Measurements from ENCODE around the gene GOLGA6B. TPM values are rescaled to one million over a fixed set of nuclear protein-coding genes. Genes with fewer than 3 reads are reported as not detected.
A peak's percentile ranks its signal among the peaks of the same experiment; 100 is the strongest.
"Not testable (repeated sequence)": the region's sequence is repeated elsewhere in the genome, so short reads cannot be mapped to it uniquely, and the experiment has no call there.

GOLGA6B gene
- polyA plus RNA-seq, 1 donor: 0.07 TPM

DNA sequence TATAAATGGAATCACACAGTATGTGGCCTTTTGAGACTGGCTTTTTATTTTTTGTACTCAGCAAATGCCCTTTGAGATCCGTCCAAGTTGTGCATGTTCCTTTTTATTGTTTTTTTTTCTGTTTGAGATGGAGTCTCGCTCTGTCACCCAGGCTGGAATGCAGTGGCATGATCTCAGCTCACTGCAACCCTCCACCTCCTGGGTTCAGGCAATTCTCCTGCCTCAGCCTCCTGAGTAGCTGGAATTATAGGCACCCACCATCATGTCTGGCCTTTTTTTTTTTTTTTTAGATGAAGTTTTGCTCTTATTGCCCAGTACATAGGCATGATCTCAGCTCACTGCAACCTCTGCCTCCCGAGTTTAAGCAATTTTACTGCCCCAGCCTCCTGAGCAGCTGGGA lies 28.3 kb upstream of the GOLGA6B start:
- not testable (repeated sequence) for H3K36me3 ChIP-seq (ENCODE audit: control insufficient read depth, insufficient read depth, low read length); H3K4me3 ChIP-seq (ENCODE audit: low read length); H3K4me1 ChIP-seq (ENCODE audit: control insufficient read depth, insufficient read depth, low read length); H3K9me3 ChIP-seq (ENCODE audit: control insufficient read depth, low read depth, low read length); H3K27me3 ChIP-seq (ENCODE audit: control insufficient read depth, insufficient read depth, low read length); H3K27ac ChIP-seq (ENCODE audit: low read length); DNase-seq
- WGBS (ENCODE audit: insufficient coverage, low lambda C conversion rate): no CpG with 5 or more reads among the region's 3 CpGs

- H3K4me1 ChIP-seq (ENCODE audit: control insufficient read depth, insufficient read depth, low read length); H3K9me3 ChIP-seq (ENCODE audit: control insufficient read depth, low read depth, low read length); H3K36me3 ChIP-seq (ENCODE audit: control insufficient read depth, insufficient read depth, low read length); H3K4me3 ChIP-seq (ENCODE audit: low read length); H3K27me3 ChIP-seq (ENCODE audit: control insufficient read depth, insufficient read depth, low read length); H3K27ac ChIP-seq (ENCODE audit: low read length); DNase-seq: not testable (repeated sequence)
- no CpG with 5 or more reads among the region's 11 CpGs for WGBS (ENCODE audit: insufficient coverage, low lambda C conversion rate)
Measured at GRCh38 chr15:72628249-72629067, 26.0 kb upstream of the GOLGA6B start.

GRCh38 chr15:72629068-72629570 lies 25.4 kb upstream of the GOLGA6B start:
- DNase-seq; H3K4me1 ChIP-seq (ENCODE audit: control insufficient read depth, insufficient read depth, low read length): not testable (repeated sequence)
- WGBS (ENCODE audit: insufficient coverage, low lambda C conversion rate): no CpG with 5 or more reads among the region's 7 CpGs

GRCh38 chr15:72636519-72637282 lies 17.8 kb upstream of the GOLGA6B start:
- not testable (repeated sequence) for H3K36me3 ChIP-seq (ENCODE audit: control insufficient read depth, insufficient read depth, low read length); H3K27ac ChIP-seq (ENCODE audit: low read length); H3K9me3 ChIP-seq (ENCODE audit: control insufficient read depth, low read depth, low read length); H3K27me3 ChIP-seq (ENCODE audit: control insufficient read depth, insufficient read depth, low read length); H3K4me1 ChIP-seq (ENCODE audit: control insufficient read depth, insufficient read depth, low read length)
- no CpG with 5 or more reads among the region's 43 CpGs for WGBS (ENCODE audit: insufficient coverage, low lambda C conversion rate)
- DNase-seq: peak in 1 of 2 donors; percentile 79
- H3K4me3 ChIP-seq (ENCODE audit: low read length): peak overlapping the region; percentile 23

More at GRCh38 chr15:72629068-72629570, 25.4 kb upstream of the GOLGA6B start:
- not testable (repeated sequence) for H3K4me3 ChIP-seq (ENCODE audit: low read length); H3K36me3 ChIP-seq (ENCODE audit: control insufficient read depth, insufficient read depth, low read length); H3K27me3 ChIP-seq (ENCODE audit: control insufficient read depth, insufficient read depth, low read length); H3K9me3 ChIP-seq (ENCODE audit: control insufficient read depth, low read depth, low read length); H3K27ac ChIP-seq (ENCODE audit: low read length)

DNA sequence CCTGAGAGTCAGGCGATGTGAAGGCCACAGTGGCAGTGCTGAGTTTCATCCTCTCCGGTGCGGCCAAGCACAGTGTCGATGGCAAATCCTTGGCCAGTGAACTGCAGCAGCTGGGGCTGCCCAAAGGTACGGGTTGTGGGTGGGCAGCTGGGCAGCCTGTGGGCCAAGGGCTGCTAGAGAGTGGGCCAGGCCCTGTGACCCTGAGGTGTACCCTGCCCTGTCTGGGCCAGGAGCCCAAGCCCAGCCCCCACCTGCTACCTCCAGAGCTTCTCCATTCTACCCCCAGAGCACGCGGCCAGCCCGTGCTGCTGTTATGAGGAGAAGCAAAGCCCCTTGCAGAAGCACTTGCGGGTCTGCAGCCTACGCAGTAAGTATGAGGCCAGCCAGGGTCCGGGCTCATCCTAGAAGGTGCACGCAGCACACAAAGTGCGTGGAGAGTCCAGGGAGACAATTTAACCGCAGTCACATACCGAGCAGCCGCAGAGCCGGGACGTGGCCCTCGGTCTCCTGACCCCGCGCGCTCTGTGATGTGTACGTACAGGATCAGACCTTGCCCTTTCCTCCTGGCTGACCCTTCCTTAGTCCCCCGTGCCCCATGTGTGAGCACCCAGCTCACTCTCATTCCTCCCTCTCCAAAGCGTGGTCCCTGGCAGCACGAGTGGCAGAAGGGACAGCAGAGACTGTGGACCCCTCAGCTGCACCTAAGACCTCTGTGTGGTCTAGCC lies 14.6 kb upstream of the GOLGA6B start:
- not testable (repeated sequence) for H3K4me1 ChIP-seq (ENCODE audit: control insufficient read depth, insufficient read depth, low read length); H3K9me3 ChIP-seq (ENCODE audit: control insufficient read depth, low read depth, low read length); DNase-seq; H3K36me3 ChIP-seq (ENCODE audit: control insufficient read depth, insufficient read depth, low read length); H3K27me3 ChIP-seq (ENCODE audit: control insufficient read depth, insufficient read depth, low read length); H3K4me3 ChIP-seq (ENCODE audit: low read length); H3K27ac ChIP-seq (ENCODE audit: low read length)
- WGBS (ENCODE audit: insufficient coverage, low lambda C conversion rate): no CpG with 5 or more reads among the region's 26 CpGs

DNA sequence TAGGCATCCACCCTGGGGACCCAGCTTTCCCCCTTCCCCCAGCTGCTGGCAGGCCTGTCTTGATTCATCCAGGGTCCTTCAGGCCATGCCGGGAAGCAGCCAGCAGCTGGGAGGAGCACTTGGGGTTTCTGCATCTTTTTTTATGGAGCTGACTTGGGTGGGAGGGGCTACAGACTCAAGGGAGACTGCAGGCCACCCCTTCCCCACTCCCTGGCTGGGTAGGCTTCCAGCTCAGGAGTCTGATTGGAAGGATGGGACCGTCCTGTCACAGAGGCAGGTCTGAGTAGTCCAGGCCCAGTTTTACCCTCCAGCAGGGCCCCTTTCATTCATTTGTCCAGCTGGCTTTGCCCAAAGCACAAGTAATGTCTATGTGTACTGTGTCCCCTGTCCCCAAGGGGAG lies 12.2 kb upstream of the GOLGA6B start:
- WGBS (ENCODE audit: insufficient coverage, low lambda C conversion rate): no CpG with 5 or more reads among the region's 2 CpGs
- not testable (repeated sequence) for H3K9me3 ChIP-seq (ENCODE audit: control insufficient read depth, low read depth, low read length); H3K36me3 ChIP-seq (ENCODE audit: control insufficient read depth, insufficient read depth, low read length); H3K27me3 ChIP-seq (ENCODE audit: control insufficient read depth, insufficient read depth, low read length); H3K27ac ChIP-seq (ENCODE audit: low read length); H3K4me1 ChIP-seq (ENCODE audit: control insufficient read depth, insufficient read depth, low read length); H3K4me3 ChIP-seq (ENCODE audit: low read length); DNase-seq

DNA sequence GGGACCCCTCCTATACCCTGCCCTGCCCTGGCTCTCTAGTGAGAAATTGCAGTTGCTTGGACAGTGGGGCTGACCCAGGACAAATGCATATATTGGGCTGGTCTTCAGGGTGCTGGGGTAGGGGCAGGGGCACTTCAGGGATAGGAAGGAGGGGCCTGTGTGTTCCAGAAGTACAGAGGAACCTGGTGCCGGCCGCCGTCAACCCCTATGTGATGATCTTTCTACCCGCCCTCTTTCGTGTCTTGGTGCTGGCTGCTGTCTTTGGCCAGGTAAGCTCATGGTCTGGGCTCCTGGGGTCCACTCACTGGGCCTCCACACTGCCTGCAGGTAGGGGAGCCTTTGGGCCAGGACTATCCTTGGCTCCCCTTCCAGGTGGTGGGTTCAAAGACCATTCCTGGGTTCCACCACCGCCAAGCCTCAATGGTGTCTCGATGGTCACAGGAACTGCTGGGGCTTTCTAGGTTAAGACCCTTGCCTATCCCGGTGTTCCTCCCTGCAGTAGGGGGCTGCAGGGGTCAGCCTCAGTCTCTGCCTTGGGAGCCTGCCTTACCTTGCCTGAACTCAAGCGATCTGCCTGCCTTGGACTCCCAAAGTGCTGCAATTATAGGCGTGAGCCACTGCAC lies 5.8 kb upstream of the GOLGA6B start:
- H3K4me3 ChIP-seq (ENCODE audit: low read length); H3K4me1 ChIP-seq (ENCODE audit: control insufficient read depth, insufficient read depth, low read length); H3K27me3 ChIP-seq (ENCODE audit: control insufficient read depth, insufficient read depth, low read length); H3K9me3 ChIP-seq (ENCODE audit: control insufficient read depth, low read depth, low read length); H3K36me3 ChIP-seq (ENCODE audit: control insufficient read depth, insufficient read depth, low read length); DNase-seq; H3K27ac ChIP-seq (ENCODE audit: low read length): not testable (repeated sequence)
- WGBS (ENCODE audit: insufficient coverage, low lambda C conversion rate): no CpG with 5 or more reads among the region's 10 CpGs

- no CpG with 5 or more reads among the region's 3 CpGs for WGBS (ENCODE audit: insufficient coverage, low lambda C conversion rate)
- H3K27ac ChIP-seq (ENCODE audit: low read length); H3K36me3 ChIP-seq (ENCODE audit: control insufficient read depth, insufficient read depth, low read length); H3K27me3 ChIP-seq (ENCODE audit: control insufficient read depth, insufficient read depth, low read length); H3K4me1 ChIP-seq (ENCODE audit: control insufficient read depth, insufficient read depth, low read length); H3K4me3 ChIP-seq (ENCODE audit: low read length); H3K9me3 ChIP-seq (ENCODE audit: control insufficient read depth, low read depth, low read length); DNase-seq: not testable (repeated sequence)
Measured at GRCh38 chr15:72656014-72656413, 1.5 kb downstream of the GOLGA6B start.

DNA sequence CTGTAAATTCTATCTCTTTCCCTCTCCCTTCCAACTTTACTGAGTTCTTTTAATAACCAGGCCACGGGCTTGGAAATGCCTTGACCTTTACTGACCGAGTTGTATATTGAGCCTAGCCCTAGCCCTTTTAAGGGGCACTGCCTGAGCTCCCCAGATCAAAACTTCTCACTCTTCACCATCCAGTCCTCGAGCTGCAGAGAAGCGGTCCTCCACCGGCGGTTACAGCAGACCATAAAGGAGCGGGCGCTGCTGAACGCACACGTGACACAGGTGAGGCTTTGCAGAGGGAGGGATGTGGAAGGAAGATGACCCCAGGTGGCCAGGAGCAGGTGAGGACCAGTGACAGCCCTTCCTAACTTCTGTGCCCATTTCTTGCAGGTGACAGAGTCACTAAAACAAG lies 6.6 kb downstream of the GOLGA6B start:
- not testable (repeated sequence) for DNase-seq; H3K4me3 ChIP-seq (ENCODE audit: low read length); H3K4me1 ChIP-seq (ENCODE audit: control insufficient read depth, insufficient read depth, low read length); H3K27ac ChIP-seq (ENCODE audit: low read length); H3K36me3 ChIP-seq (ENCODE audit: control insufficient read depth, insufficient read depth, low read length); H3K9me3 ChIP-seq (ENCODE audit: control insufficient read depth, low read depth, low read length); H3K27me3 ChIP-seq (ENCODE audit: control insufficient read depth, insufficient read depth, low read length)
- WGBS (ENCODE audit: insufficient coverage, low lambda C conversion rate): no CpG with 5 or more reads among the region's 10 CpGs

- not testable (repeated sequence) for H3K27me3 ChIP-seq (ENCODE audit: control insufficient read depth, insufficient read depth, low read length); H3K36me3 ChIP-seq (ENCODE audit: control insufficient read depth, insufficient read depth, low read length); H3K27ac ChIP-seq (ENCODE audit: low read length); H3K4me3 ChIP-seq (ENCODE audit: low read length); H3K4me1 ChIP-seq (ENCODE audit: control insufficient read depth, insufficient read depth, low read length); DNase-seq; H3K9me3 ChIP-seq (ENCODE audit: control insufficient read depth, low read depth, low read length)
- no CpG with 5 or more reads among the region's 8 CpGs for WGBS (ENCODE audit: insufficient coverage, low lambda C conversion rate)
Measured at GRCh38 chr15:72663931-72664330, 9.4 kb downstream of the GOLGA6B start.
